GM12874 (cell line): ENCODE results near the gene CHRNA5.

Experiments used
- TF ChIP-seq, protein P1 (sequence below): IDR thresholded peaks from 2 replicates; pipeline ENCODE4 v1.5.1; 2011; ENCODE audit warnings: low read depth, mild to moderate bottlenecking, control low read depth, low read length, moderate library complexity; ENCODE audit not compliant: insufficient read depth

The CHRNA5 gene

DNA sequence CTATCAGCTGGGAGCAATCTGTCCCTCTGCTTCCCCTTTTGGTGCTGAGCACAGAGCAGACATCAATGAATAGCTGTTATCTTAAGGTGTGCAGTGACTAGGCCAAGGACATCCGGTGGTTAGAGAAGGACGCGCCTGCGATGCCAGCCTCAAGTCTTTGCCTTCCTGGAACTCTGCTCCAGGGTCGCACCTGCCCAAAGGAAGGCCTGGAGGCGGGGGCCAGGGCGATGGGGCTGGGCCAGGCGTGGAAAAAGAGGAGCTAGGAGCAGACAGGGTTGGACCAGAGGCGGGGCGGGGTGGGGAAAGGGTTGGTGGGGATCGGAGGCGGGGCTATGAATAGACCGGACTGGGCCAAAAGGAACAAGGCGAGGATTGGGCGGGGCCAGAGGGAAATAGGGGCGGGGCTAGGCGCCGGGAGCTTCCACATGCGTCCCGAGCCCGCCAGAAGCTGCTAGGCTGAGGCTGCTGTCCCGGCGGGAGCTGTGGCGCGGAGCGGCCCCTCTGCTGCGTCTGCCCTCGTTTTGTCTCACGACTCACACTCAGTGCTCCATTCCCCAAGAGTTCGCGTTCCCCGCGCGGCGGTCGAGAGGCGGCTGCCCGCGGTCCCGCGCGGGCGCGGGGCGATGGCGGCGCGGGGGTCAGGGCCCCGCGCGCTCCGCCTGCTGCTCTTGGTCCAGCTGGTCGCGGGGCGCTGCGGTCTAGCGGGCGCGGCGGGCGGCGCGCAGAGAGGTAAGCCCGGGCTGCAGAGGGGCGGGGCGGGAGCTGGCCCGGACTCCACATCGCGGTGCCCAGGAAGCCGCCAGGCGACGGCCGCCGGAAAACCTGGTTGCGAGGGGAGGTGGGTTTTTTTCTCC lies at the start of gene CHRNA5:
TSS of gene CHRNA5 (plus strand) at position 424 of the 854 bp plus-strand sequence. CDS start at position 624, 200 bp downstream.
- TF ChIP-seq, protein P1, sequence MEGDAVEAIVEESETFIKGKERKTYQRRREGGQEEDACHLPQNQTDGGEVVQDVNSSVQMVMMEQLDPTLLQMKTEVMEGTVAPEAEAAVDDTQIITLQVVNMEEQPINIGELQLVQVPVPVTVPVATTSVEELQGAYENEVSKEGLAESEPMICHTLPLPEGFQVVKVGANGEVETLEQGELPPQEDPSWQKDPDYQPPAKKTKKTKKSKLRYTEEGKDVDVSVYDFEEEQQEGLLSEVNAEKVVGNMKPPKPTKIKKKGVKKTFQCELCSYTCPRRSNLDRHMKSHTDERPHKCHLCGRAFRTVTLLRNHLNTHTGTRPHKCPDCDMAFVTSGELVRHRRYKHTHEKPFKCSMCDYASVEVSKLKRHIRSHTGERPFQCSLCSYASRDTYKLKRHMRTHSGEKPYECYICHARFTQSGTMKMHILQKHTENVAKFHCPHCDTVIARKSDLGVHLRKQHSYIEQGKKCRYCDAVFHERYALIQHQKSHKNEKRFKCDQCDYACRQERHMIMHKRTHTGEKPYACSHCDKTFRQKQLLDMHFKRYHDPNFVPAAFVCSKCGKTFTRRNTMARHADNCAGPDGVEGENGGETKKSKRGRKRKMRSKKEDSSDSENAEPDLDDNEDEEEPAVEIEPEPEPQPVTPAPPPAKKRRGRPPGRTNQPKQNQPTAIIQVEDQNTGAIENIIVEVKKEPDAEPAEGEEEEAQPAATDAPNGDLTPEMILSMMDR = no peak

DNA sequence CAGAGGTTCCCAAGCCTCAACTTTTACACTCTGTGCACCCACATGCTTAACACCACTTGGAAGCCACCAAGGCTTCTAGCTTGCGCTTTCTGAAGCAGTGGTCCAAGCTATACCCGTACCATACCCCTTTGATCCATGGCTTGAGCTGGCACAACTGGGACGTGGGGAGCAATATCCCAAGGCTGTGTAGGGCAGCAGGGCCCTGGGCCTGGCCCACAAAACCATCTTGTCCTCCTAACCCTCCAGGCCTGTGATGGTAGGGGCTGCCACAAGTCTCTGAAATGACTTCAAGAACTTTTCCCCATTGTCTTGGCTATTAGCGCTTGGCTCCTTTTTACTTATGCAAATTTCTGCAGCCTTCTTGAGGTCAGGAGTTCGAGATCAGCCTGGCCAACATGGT lies 41.1 kb upstream of the CHRNA5 start:
- TF ChIP-seq, protein P1 = no peak

DNA sequence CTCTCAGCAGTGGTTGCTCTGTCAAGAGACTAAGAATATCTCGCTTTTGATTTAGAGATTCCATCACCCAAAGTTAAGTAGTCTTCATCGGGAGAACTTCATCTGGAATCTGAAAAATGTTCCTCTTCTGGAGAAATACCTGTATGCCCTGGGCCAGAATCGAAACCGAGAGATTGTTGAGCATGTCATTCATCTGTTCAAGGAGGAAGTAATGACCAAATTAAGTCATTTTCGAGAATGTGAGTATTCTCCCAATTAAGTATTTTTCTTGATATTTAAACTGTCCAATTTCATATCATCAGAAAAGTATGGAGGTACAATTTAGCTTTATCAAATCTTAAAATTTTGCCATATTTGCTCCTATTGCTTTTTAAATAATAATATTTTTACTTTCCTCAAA lies 38.0 kb upstream of the CHRNA5 start:
- TF ChIP-seq, protein P1 = no peak

DNA sequence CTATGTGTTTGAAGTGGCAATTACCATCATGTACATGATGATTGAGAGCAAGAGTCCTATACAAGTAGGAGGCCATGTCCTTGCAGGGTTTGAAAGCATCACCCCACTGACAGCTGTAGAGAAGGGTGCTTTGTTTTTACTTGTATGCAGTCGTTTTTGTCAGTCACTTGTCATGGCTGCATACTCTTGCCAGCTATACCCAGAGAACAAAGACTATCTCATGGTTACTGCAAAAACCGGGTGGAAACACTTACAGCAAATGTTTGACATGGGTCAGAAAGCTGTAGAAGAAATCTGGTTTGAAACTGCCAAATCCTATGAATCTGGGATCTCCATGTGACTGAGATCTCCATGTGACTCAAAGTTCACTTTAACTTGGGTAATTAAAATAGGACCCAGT lies 32.0 kb upstream of the CHRNA5 start:
- TF ChIP-seq, protein P1 = no peak

DNA sequence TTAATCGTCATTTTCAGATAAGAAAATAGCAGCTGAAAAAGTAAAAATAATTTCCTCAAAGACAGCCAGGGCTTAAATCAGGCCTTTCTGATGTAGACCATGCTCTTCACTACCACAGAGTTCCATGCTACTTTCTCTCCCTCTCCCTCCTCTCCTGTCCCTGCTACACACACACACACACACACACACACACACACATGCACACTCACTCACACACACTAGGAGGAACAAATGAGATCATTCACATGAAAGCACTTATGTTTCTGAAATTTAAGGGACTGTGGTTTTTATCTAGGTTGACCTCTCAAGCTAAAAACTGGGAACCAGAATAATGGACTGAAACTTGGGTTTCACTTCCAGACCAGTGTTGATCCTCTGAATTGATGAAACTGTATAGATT lies 29.2 kb upstream of the CHRNA5 start:
- TF ChIP-seq, protein P1 = no peak

DNA sequence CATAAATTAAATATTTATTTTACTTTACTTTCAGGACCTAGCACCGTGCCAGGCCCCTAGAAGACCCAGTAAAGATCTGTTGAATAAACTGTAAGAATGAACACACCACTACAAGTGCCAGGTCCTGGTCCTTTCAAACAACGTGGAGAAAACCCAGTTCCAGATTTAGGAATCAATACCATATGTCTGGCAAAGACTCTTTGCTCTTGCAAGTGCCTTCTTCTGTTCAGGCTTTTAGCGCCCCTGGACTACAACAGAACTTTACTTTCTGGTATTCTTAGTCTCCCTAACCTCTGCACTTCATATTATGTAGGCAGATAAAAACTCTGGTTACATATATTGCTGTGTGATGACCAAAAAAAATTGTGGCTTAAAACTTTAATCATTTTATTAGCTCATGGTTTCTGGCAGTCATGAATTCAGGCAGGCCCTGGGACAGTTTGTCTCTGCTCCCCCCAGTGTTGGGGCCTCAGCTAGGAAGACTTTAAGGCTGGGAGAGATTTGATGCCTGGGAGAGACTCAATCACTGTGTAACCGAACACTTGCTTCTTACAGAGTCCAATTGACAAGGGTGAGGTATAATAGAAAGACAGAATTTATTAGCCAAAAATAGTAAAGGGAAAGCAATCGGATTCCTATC lies 27.9 kb upstream of the CHRNA5 start:
- TF ChIP-seq, protein P1 = no peak

DNA sequence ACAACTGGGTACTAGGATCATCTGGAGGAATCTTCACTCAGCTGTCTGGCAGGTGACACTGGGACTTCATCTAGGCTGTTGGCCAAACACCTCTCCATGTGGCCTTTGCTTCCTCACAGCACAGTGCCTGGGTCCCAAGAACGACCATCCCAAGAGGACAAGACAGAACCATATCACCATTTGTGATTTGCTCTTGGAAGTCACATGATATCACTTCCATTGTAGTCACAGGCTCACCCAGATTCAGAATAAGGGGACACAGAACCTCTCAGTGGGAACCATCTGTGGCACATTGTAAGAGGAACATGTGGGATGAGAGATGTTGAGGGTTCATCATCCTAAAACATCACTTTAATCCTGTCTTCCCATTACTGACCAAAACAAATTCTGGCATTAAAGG lies 27.0 kb upstream of the CHRNA5 start:
- TF ChIP-seq, protein P1 = no peak
